ENCODE measurements around the gene ATP6V1E1.

GRCh38 chr22:17549655-17550054, 78.9 kb downstream of the ATP6V1E1 start:
- TF ChIP-seq CTCF (IDR thresholded peaks at IDR 0.05) = no peak
- no peak for TF ChIP-seq POLR2A (IDR thresholded peaks at IDR 0.05)

Measured in heart left ventricle (tissue), 13 donors.